Kidney capillary endothelial cell (primary cell): ENCODE results near the gene PHRF1.
A peak's percentile ranks its signal among the peaks of the same experiment; 100 is the strongest.

Experiments used
- DNase-seq: peaks from one replicate; pipeline ENCODE4 v3.0.0-alpha.2; 2018; ENCODE audit warnings: low spot score

PHRF1 gene

GRCh38 chr11:614623-615503 lies 38.6 kb downstream of the PHRF1 start:
- DNase-seq: no peak

- peak; percentile 81 for DNase-seq
Measured at GRCh38 chr11:615504-616319, 39.4 kb downstream of the PHRF1 start, which contains the start of gene IRF7. Gene IRF7, minus strand, starts transcription at chr11:615950. Its CDS starts 586 bp downstream, at chr11:615364.

GRCh38 chr11:616320-617198 lies 40.3 kb downstream of the PHRF1 start:
- no peak for DNase-seq

GRCh38 chr11:617199-617911 lies 41.1 kb downstream of the PHRF1 start:
- no peak for DNase-seq

- DNase-seq: no peak
Measured at GRCh38 chr11:617912-618682, 41.8 kb downstream of the PHRF1 start.

- no peak for DNase-seq
Measured at GRCh38 chr11:618856-619627, 42.8 kb downstream of the PHRF1 start.

- DNase-seq: no peak
Measured at GRCh38 chr11:619628-620050, 43.4 kb downstream of the PHRF1 start.

GRCh38 chr11:620201-620600 lies 43.9 kb downstream of the PHRF1 start:
- DNase-seq: no peak

GRCh38 chr11:620935-621814 lies 44.9 kb downstream of the PHRF1 start:
- no peak for DNase-seq

- DNase-seq: no peak
Measured at GRCh38 chr11:621838-622237, 45.6 kb downstream of the PHRF1 start.

GRCh38 chr11:623349-623869 lies 47.1 kb downstream of the PHRF1 start:
- no peak for DNase-seq

- DNase-seq: no peak
Measured at GRCh38 chr11:623999-624704, 47.9 kb downstream of the PHRF1 start.

- DNase-seq: no peak
Measured at GRCh38 chr11:624705-625635, 48.7 kb downstream of the PHRF1 start, which contains the start of gene CDHR5. Gene CDHR5, minus strand, starts transcription at chr11:624955. Its CDS starts 53 bp downstream, at chr11:624902.

GRCh38 chr11:625636-626268 lies 49.5 kb downstream of the PHRF1 start:
- no peak for DNase-seq

- no peak for DNase-seq
Measured at GRCh38 chr11:626475-627307, 50.4 kb downstream of the PHRF1 start, which contains the start of gene SCT. Gene SCT, minus strand, starts transcription at chr11:627181. Its CDS starts 38 bp downstream, at chr11:627143.
